ENCODE results near the gene PNLIPRP2.

DNA sequence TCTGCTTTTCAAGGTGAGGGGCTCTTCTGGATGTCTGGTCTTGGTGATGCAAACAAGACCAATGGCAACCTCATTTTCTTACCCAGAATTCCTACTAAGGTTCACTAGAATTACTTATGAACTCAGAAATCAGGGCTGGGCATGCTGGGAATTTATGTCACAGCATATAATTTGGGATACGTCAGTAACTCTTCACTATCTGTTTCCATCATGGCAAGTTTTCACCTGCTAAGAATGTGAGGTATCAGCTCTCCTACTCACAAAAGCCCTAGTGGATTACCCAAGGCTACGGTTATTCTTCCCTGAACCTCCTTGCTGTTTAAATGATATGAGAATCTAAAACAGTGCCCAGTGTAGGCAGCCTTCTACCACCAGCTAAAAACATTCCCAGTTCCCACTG is 53.1 kb downstream of the PNLIPRP2 start:
- TF ChIP-seq, protein P1, sequence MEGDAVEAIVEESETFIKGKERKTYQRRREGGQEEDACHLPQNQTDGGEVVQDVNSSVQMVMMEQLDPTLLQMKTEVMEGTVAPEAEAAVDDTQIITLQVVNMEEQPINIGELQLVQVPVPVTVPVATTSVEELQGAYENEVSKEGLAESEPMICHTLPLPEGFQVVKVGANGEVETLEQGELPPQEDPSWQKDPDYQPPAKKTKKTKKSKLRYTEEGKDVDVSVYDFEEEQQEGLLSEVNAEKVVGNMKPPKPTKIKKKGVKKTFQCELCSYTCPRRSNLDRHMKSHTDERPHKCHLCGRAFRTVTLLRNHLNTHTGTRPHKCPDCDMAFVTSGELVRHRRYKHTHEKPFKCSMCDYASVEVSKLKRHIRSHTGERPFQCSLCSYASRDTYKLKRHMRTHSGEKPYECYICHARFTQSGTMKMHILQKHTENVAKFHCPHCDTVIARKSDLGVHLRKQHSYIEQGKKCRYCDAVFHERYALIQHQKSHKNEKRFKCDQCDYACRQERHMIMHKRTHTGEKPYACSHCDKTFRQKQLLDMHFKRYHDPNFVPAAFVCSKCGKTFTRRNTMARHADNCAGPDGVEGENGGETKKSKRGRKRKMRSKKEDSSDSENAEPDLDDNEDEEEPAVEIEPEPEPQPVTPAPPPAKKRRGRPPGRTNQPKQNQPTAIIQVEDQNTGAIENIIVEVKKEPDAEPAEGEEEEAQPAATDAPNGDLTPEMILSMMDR (conservative IDR thresholded peaks at IDR 0.05 in 1 of 2, IDR thresholded peaks at IDR 0.05 in 1 of 2; ENCODE audit: low read depth in 1 of 2, low read length in 2 of 2), result no peak
- no peak for TF ChIP-seq EZH2 (IDR thresholded peaks at IDR 0.05; ENCODE audit: low read length, missing control alignments)

Measured in fibroblast of lung (primary cell).